Neuron (in vitro differentiated cells): ENCODE measurements around the gene TEPSIN.

Experiments used
- H2AFZ ChIP-seq: one replicate; pipeline ENCODE4 v1.6.1; 2013; ENCODE audit warnings: low read depth, mild to moderate bottlenecking, inconsistent platforms, low read length, moderate library complexity
- H3K27me3 ChIP-seq: one replicate; pipeline ENCODE4 v1.6.1; 2013; ENCODE audit warnings: low read length; ENCODE audit not compliant: insufficient read depth
- H3K36me3 ChIP-seq: one replicate; pipeline ENCODE4 v1.6.1; 2013; ENCODE audit warnings: low read length; ENCODE audit not compliant: insufficient read depth
- H3K4me1 ChIP-seq: one replicate; pipeline ENCODE4 v1.6.1; 2013; ENCODE audit warnings: low read length; ENCODE audit not compliant: insufficient read depth
- H3K4me3 ChIP-seq: 2 replicates; pipeline ENCODE4 v1.5.1; 2013; ENCODE audit warnings: mild to moderate bottlenecking, low read length, moderate library complexity
- H3K9me3 ChIP-seq: one replicate; pipeline ENCODE4 v1.6.1; 2013; ENCODE audit warnings: low read length

TEPSIN gene

DNA sequence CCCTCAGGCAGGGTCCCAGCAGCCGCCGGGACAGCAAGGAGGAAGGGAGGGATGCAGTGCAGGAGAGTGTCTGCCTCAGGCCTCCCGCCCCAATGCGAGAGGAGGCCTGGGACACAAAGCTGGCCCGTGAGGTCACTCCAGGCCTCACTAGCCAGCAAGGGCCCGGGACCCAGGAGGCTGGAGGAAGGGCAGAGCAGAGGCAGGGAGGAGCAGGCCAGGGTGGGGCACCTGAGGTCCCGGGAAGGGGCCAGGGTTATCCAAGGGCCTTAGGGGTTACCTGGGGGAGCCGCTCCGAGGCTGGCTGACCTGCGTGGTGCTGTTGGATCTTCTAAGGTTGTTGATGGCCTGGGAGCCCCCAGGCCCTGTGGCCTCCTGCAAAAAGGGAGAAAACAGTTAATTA, 30.2 kb downstream of the TEPSIN start:
- Histone ChIP-seq H3K36me3 (peaks cover 31% of the 10 kb centered on the region), H3K4me3 (no peak overlapping the region), H3K4me1 (no peaks in the 10 kb centered on the region), H3K27me3 (no peaks in the 10 kb centered on the region), H2AFZ (no peak overlapping the region), H3K9me3 (no peaks in the 10 kb centered on the region)

DNA sequence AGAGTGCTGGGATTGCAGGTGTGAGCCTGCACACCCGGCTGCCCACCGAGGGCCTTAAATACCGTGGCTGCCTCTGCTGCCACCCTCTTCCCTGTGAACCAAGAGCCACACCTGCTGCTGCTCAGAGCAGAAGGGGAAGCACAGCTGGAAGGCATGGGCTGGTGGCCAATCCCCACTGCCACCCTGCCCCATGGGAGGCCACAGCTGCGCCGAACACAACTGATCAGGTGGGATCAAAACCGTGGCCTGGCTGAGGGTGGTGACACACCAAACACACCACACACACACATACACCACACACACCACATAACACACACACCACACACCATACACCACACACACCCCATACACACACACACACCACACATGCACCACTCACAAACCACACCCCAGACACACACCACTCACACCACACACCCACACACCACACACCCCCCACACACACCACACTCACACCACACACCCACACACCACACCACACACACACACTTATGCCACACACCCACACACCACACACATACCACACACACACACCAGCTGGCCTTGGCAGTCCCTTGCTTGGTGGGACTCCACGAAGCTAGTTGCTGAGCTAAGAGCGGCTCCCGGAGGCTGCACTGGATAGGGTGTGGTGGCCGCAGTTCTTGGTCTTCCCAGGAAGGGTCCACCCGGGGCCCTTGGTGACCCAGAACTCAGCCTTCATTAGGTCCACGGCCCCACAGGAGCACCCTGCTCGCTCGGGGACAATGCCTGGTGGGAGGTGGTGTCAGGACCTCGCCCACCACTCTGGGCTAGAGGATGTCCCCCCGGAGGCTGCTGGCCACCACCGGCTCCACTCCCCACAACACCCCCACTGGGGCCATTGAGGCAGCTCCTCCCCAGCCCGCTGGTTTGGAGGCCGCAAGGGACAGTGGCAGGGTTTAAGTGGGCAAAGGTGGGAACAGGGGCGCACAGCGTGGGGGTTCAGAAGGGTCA, 31.0 kb downstream of the TEPSIN start:
- Histone ChIP-seq H2AFZ (no peak overlapping the region), H3K4me3 (no peak overlapping the region), H3K4me1 (no peaks in the 10 kb centered on the region), H3K27me3 (no peaks in the 10 kb centered on the region), H3K36me3 (peaks cover 39% of the 10 kb centered on the region), H3K9me3 (no peaks in the 10 kb centered on the region)

DNA sequence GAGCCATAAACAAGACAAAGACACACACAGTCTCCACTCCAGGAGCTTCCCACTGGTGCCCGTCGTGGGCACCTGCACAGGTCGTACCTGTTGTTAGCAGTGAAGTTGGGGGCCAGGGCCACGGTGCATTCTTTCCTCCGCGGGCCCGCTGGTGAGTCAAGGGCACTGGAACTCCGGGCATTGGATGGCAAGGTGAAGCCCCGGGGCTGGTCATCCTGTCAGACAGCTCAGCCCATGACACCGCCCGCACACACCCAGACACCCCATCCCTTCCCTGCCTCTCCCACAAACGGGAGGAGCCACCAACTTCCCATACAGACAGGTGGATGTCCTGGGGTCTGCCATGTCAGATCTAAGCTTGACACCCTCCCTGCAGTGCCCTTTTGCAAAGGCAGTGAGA, 32.2 kb downstream of the TEPSIN start:
- Histone ChIP-seq H3K9me3 (no peaks in the 10 kb centered on the region), H3K4me3 (no peak overlapping the region), H2AFZ (no peak overlapping the region), H3K27me3 (no peaks in the 10 kb centered on the region), H3K4me1 (no peaks in the 10 kb centered on the region), H3K36me3 (peaks cover 39% of the 10 kb centered on the region)

- H3K36me3 ChIP-seq: peaks cover 38% of the 10 kb centered on the region
- H3K4me3 ChIP-seq: no peak overlapping the region
- no peaks in the 10 kb centered on the region for H3K9me3 ChIP-seq
- no peaks in the 10 kb centered on the region for H3K4me1 ChIP-seq
- no peaks in the 10 kb centered on the region for H3K27me3 ChIP-seq
- H2AFZ ChIP-seq: no peak overlapping the region
These were observed 32.7 kb downstream of the TEPSIN start for GRCh38 chr17:81206166-81206565.

GRCh38 chr17:81204578-81204977, 34.3 kb downstream of the TEPSIN start:
- H3K9me3 ChIP-seq: no peaks in the 10 kb centered on the region
- H3K36me3 ChIP-seq: peaks cover 45% of the 10 kb centered on the region
- no peaks in the 10 kb centered on the region for H3K4me1 ChIP-seq
- no peaks in the 10 kb centered on the region for H3K27me3 ChIP-seq
- H2AFZ ChIP-seq: no peak overlapping the region
- H3K4me3 ChIP-seq: no peak overlapping the region

- H3K36me3 ChIP-seq: peaks cover 57% of the 10 kb centered on the region
- H3K4me1 ChIP-seq: no peaks in the 10 kb centered on the region
- no peaks in the 10 kb centered on the region for H3K27me3 ChIP-seq
- no peaks in the 10 kb centered on the region for H3K9me3 ChIP-seq
- no peak overlapping the region for H3K4me3 ChIP-seq
- no peak overlapping the region for H2AFZ ChIP-seq
These were observed 35.7 kb downstream of the TEPSIN start for GRCh38 chr17:81203136-81203535.

DNA sequence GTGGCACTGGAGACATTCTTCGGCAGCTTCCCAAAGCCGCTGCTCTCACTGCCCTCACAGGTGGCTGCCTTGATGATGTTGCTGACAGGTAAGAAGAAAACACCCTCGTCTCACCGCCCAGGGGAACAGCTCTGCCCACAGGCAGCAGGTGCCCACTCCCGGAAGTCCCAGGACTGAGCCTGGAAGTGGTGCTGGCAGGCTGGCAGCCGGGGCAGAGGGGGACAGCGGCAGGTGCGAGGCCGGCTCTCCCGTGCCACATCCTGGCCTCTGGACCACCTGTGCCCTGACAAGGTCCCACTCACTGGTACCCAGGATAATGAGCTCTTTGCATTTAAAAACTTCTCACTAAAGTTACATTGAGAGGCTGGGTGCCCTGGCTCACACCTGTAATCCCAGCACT, 36.5 kb downstream of the TEPSIN start:
- Histone ChIP-seq H3K4me3 (no peak overlapping the region), H2AFZ (no peak overlapping the region), H3K36me3 (peaks cover 60% of the 10 kb centered on the region)

GRCh38 chr17:81200695-81201580, 37.9 kb downstream of the TEPSIN start:
- no peaks in the 10 kb centered on the region for H3K4me1 ChIP-seq
- H3K4me3 ChIP-seq: no peak overlapping the region

More for the DNA sequence above, 36.5 kb downstream of the TEPSIN start:
- H3K9me3 ChIP-seq: no peaks in the 10 kb centered on the region
- H3K4me1 ChIP-seq: no peaks in the 10 kb centered on the region
- H3K27me3 ChIP-seq: no peaks in the 10 kb centered on the region

GRCh38 chr17:81200201-81200600, 38.7 kb downstream of the TEPSIN start:
- H2AFZ ChIP-seq: no peak overlapping the region
- peaks cover 70% of the 10 kb centered on the region for H3K36me3 ChIP-seq
- no peak overlapping the region for H3K4me3 ChIP-seq
- H3K4me1 ChIP-seq: no peaks in the 10 kb centered on the region
- H3K27me3 ChIP-seq: no peaks in the 10 kb centered on the region
- H3K9me3 ChIP-seq: no peaks in the 10 kb centered on the region

More at GRCh38 chr17:81200695-81201580, 37.9 kb downstream of the TEPSIN start:
- no peaks in the 10 kb centered on the region for H3K27me3 ChIP-seq
- H3K9me3 ChIP-seq: no peaks in the 10 kb centered on the region
- H2AFZ ChIP-seq: no peak overlapping the region
- peaks cover 66% of the 10 kb centered on the region for H3K36me3 ChIP-seq

DNA sequence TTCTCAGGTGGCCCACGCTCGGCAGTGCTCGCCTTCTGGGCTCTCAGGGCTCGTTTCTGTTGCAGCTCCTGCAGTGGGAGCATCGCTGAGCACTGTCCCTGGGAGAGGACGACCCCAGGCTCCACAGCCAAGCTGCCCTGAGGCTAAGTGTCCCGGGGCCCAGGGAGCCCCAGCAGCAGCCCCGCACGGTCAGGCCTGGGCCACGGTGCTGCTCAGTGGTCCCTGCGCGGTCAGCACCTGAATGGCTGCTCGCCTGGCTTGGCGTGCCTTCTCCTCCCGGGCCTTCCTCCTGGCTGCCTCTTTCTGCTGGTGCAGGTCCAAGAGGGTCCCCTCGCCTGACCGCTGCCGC, 39.4 kb downstream of the TEPSIN start:
- H3K9me3 ChIP-seq: no peaks in the 10 kb centered on the region
- H2AFZ ChIP-seq: no peak overlapping the region
- no peaks in the 10 kb centered on the region for H3K27me3 ChIP-seq
- H3K4me1 ChIP-seq: no peaks in the 10 kb centered on the region
- peaks cover 74% of the 10 kb centered on the region for H3K36me3 ChIP-seq
- H3K4me3 ChIP-seq: no peak overlapping the region

DNA sequence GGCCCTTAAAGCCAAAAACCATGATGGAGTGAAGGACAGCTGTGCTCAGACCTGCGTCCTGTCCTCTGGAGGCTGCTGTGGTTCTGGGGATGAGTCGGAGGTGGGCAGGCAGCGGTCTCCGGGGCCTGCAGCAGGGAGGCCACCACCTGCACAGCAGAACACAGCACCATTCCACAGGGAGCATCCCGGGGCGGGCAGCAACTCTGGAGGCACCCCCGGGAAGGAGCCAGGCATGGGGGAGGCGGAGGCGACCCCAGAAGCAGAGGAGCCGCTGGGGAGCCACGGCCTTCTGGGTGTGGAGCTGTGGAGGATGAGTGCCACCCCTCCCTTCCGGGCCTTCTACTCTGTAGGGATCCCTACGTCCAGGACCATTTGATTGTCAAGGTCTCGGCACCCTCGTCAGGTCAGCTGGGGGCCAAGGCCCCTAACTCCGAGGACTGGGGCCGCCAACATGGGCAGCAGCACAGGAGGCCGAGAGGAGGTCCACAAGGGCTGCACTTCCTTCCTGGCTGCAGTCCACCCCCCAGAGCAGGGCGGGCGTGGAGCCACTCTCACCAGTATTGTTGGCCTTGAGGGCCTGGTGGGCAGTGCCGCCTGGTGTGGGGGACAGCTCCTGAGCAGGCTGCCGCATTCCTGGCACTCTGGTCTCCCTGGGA, 39.9 kb downstream of the TEPSIN start:
- Histone ChIP-seq H3K27me3 (no peaks in the 10 kb centered on the region), H2AFZ (no peak overlapping the region), H3K4me3 (no peak overlapping the region), H3K9me3 (no peaks in the 10 kb centered on the region), H3K36me3 (peaks cover 74% of the 10 kb centered on the region), H3K4me1 (no peaks in the 10 kb centered on the region)

DNA sequence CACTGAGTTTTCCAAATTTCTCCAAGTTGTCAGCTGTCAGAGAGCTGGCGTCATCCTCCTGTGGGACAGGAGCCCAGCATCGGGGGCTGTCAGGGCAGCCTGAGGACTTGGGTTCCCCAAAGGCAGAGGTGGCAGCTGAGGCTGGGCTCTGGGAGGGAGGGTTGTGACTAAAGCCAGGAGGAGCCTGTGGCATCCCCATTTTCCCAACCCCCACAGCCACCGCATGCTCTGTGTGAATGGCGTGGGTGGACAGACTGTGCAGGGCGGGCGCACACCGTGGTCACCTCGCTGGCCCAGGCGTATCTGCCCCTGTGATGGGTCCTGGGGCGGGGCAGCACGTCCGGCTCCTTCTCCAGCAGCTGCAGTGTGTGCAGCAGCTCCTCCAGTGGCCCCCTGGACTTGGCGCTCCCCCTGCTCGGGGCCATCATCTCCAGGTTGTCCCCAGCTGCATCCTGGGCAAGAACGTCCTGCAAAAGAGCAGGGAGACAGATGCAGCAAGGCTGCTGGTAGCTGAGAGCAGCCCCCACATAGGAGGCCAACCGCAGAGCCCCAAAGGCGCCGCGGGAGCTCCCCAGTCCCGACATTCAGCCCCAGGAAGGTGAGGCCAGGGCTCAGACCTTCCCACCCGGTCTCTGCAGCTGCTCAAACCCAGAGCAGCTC, 40.9 kb downstream of the TEPSIN start:
- H2AFZ ChIP-seq: no peak overlapping the region
- H3K27me3 ChIP-seq: no peaks in the 10 kb centered on the region
- peaks cover 71% of the 10 kb centered on the region for H3K36me3 ChIP-seq
- no peaks in the 10 kb centered on the region for H3K9me3 ChIP-seq
- H3K4me3 ChIP-seq: no peak overlapping the region
- H3K4me1 ChIP-seq: no peaks in the 10 kb centered on the region
